VCaP (cell line): ENCODE data around the gene KRR1.
"Not testable (repeated sequence)": the region's sequence is repeated elsewhere in the genome, so short reads cannot be mapped to it uniquely, and the experiment has no call there.

Experiments
- H3K27ac ChIP-seq: fragments of 450-650 bp; 2 replicates; pipeline ENCODE4 v1.5.1; 2017
- CTCF ChIP-seq: fragments of 450-650 bp; conservative IDR thresholded peaks from 2 replicates; pipeline ENCODE4 v1.5.1; 2017; ENCODE audit warnings: mild to moderate bottlenecking, moderate library complexity

Gene KRR1

GRCh38 chr12:75474116-75474515 is 37.3 kb downstream of the KRR1 start:
- TF ChIP-seq CTCF, result no peak
- no peak overlapping the region for H3K27ac ChIP-seq

- no peak for TF ChIP-seq CTCF
- no peak overlapping the region for H3K27ac ChIP-seq
Measured at GRCh38 chr12:75471902-75472890, 39.2 kb downstream of the KRR1 start.

GRCh38 chr12:75460204-75460603 is 51.2 kb downstream of the KRR1 start:
- no peak for TF ChIP-seq CTCF
- peak overlapping the region; percentile 54 for H3K27ac ChIP-seq

GRCh38 chr12:75459755-75460154 is 51.7 kb downstream of the KRR1 start:
- TF ChIP-seq CTCF, result no peak
- peak overlapping the region; percentile 54 for H3K27ac ChIP-seq

- not testable (repeated sequence) for H3K27ac ChIP-seq
Measured at GRCh38 chr12:75457866-75458265, 53.5 kb downstream of the KRR1 start.

GRCh38 chr12:75457191-75457590 is 54.2 kb downstream of the KRR1 start:
- TF ChIP-seq CTCF, result no peak
- no peak overlapping the region for H3K27ac ChIP-seq

- no peak for TF ChIP-seq CTCF
- H3K27ac ChIP-seq, result no peak overlapping the region
Measured at GRCh38 chr12:75455839-75456238, 55.6 kb downstream of the KRR1 start.
